ENCODE measurements around the gene RIMS1. TPM values are rescaled to one million over a fixed set of nuclear protein-coding genes. Genes with fewer than 3 reads are reported as not detected.

RIMS1 gene
- total RNA-seq, 1 donor from 2014 or later = 21.7 TPM

DNA sequence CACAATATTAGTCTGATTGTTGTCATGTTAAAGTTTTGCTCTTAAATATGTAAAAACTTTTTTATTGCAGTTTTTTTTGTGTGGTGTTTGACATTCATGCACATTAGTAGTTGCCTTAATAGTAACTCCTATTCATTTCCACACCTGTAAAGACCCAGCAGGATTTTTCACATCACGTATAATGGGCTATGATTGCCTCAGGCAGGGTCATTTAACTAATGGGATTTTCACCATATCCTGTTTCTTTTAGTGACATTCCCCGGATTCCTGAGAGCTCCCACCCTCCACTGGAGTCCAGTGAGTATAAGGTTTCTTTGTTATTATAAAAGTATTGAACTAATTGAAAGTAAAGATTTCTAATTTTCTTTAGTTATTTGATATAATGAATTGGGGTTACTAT, 359.2 kb downstream of the RIMS1 start:
- peak; percentile 89 for DNase-seq (ENCODE audit: low read depth)

- DNase-seq (ENCODE audit: low read depth) = peak; percentile 9
These were observed 360.6 kb downstream of the RIMS1 start for GRCh38 chr6:72246926-72247325.

- DNase-seq (ENCODE audit: low read depth) = peak; percentile 13
These were observed 362.3 kb downstream of the RIMS1 start for GRCh38 chr6:72248621-72249020.

- no peak for DNase-seq (ENCODE audit: low read depth)
These were observed 364.3 kb downstream of the RIMS1 start for GRCh38 chr6:72250664-72251063.

GRCh38 chr6:72260489-72260888, 374.1 kb downstream of the RIMS1 start:
- no peak for DNase-seq (ENCODE audit: low read depth)

GRCh38 chr6:72261554-72261953, 375.2 kb downstream of the RIMS1 start:
- no peak for DNase-seq (ENCODE audit: low read depth)

- DNase-seq (ENCODE audit: low read depth) = no peak
These were observed 375.9 kb downstream of the RIMS1 start for GRCh38 chr6:72262254-72262653.

DNA sequence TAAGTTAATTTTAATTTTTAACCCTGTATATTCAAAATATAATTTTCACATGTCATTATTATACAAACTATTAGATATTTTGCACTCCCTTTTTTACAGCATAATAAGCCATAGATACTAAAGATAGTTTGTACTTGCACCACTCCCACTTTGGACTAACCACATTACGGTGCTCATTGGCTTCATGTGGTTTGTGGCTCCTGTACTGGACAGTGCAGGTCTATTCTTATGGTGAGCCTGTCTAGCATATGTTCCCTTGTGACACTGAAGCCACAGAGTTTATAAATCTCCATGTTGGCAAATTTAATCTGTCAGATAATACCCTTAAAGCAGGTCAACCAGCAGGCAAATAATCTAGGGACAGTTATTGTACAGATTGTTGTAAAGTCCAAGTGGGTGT, 381.1 kb downstream of the RIMS1 start:
- DNase-seq (ENCODE audit: low read depth) = no peak

- DNase-seq (ENCODE audit: low read depth) = no peak
These were observed 385.2 kb downstream of the RIMS1 start for GRCh38 chr6:72271531-72271930.

DNA sequence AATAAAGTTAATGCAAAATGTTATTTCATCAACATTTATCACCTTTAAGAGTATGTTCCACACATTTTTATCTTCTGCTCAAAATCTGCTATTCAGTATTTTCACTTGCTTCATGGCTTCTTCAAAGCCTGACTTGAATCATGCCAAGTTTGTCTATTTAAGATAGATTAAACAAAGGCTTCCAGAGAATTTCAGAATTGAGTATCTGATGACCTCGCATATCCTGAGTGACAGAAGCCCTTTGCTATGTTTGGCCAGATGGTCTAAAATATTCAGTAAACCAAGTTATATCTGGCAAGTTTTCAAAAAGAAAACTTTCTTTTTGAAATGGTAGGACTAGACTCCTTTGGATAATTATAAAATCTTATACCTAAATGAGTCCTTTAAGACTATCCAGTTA, 386.6 kb downstream of the RIMS1 start:
- DNase-seq (ENCODE audit: low read depth) = no peak

- DNase-seq (ENCODE audit: low read depth) = no peak
These were observed 389.5 kb downstream of the RIMS1 start for GRCh38 chr6:72275888-72276287.

DNA sequence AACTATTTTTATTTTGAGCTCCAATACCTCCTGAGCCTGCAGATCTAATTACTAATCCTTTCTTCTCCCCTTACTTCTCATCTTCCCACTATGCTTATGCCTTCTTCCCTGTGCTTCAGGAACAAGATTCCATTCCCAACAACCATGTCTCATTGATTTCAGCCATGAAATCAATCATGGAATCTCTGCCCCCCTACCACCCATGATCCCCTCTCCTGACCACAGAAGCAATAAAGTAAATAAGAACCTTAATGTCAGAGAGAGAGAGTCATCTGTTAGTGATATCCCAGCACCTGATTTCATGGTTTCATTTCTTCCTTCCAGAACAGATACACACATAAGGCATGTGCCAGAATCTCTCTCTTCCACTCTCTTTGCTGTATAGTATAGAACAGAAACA, 395.9 kb downstream of the RIMS1 start:
- no peak for DNase-seq (ENCODE audit: low read depth)

- no peak for DNase-seq (ENCODE audit: low read depth)
These were observed 397.2 kb downstream of the RIMS1 start for GRCh38 chr6:72283571-72283970.

DNA sequence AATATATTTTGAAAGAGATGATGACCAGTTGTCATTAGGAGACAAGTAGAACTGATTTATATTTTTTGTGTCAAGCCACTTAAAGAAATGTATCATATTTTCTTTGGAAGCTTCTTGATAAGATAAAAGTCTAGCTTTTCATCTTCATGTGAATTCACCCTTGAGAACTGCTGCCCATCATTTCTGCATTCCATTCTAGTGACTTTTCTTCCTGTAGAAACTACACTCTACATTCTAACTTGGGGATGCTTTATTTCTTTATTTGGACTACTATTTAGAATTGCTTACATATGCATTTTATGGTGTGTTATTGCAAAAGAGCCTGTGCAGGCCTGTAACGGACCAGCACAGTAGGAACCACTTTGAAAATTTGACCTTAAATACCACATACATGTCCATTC, 400.6 kb downstream of the RIMS1 start:
- peak; percentile 35 for DNase-seq (ENCODE audit: low read depth)

DNA sequence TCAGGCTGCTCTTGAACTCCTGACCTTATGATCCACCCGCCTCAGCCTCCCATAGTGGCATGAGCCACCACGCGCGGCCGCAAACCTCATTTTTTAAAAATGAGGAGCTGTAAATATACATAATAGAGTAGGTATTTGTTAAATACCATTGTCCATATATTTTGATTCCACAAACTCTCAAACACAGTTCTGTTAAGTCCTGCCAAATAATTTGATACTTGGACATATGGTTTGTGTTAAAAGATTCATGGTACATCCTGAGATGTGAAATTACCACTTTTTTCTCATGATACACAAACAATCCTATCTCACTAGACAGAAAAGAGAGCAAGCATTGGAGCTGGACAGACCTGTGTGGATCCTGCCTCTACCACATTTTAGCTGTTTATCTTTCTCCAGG, 401.5 kb downstream of the RIMS1 start:
- no peak for DNase-seq (ENCODE audit: low read depth)

DNA sequence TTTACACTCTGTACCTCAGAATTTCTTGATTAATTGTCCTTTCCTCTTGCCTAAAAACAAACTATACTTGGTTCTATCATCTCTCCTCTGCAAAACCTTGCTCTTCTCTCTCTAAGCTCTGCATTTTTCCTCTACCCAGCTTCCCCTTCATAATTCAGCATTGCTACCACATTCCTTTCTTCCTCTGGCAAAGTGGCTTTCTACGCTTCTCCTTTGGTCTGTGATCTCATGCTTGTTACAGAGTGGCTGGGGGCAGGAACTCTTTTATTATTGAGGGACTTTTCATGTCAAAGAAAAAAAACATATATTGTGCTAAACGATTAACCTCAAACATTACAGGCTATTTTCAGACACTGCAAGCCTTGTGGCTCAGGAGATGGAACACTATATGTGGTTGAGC, 402.2 kb downstream of the RIMS1 start:
- DNase-seq (ENCODE audit: low read depth) = no peak

- no peak for DNase-seq (ENCODE audit: low read depth)
These were observed 404.3 kb downstream of the RIMS1 start for GRCh38 chr6:72290620-72291019.

- no peak for DNase-seq (ENCODE audit: low read depth)
These were observed 410.0 kb downstream of the RIMS1 start for GRCh38 chr6:72296375-72296774.

DNA sequence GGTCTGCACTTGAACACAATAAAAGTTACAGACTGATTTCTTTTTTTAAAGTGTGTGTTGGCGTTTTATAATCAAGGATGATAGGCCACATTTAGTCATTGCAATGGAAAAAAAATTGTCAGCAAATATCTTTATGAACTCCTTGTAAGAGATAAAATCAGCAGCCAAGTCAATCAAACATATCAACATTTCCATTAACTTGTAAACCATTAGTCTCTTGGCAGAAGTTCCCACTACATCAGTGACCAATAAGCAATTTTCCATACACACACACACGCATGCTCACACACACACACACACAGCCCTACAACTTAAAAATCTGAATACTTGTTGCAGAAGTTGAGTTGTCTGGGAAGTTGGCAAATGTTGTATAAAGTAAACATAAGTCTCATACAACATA, 419.6 kb downstream of the RIMS1 start:
- DNase-seq (ENCODE audit: low read depth) = no peak

DNA sequence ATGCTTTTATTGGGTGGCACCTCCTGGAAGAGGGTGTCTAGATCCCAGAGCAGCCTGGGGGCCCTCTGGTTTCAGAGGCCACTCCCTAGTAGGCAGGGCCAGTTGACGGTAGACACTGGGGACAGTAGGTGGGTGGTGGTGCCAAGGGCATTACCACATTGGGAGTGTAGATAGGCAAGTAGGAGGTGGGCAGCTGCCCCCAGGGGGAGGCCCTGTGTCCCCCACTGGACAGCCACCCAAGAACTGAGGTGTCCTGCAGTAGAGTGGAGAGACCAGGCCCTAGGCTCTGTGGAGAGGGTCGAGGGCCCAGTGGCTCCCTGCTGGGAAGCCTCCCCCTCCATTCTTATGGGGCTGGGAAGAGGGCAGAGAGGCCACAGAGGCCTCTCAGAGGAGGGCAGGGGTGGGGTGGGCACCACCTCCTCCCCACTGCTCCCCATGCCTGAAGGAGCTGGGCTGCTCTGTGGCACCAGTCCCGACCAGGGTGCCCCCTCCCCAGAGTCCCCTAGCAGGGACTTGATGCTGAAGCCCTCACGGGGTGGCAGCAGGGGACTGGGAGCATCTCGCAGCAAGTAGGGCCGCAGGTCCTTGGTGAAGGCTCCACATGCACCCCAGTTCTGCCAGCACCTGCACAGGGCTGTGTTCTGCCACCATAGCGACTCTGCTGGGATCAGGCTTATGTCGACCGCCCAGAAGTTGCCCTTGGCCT, 430.5 kb downstream of the RIMS1 start:
- no peak for DNase-seq (ENCODE audit: low read depth)

DNA sequence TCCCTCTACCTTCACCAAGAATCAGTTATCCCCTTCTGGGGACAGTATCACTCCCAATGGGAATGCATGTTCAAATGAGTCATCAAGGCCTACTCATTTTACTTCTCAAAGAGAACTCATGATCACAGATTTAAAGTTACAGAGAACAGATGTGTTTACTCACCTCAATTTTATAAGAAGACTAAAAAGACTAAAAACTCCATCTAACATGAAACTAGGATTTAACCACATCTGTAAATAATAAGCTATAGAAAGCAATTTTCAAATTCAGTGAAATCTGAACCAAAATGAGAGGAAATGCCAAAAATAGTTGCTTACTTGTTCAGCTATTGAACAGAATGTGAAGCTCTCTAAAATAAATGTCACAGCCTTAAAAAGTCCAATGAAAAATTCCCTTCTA, 435.4 kb downstream of the RIMS1 start:
- DNase-seq (ENCODE audit: low read depth) = peak; percentile 53

GRCh38 chr6:72322771-72323170, 436.4 kb downstream of the RIMS1 start:
- DNase-seq (ENCODE audit: low read depth) = no peak

GRCh38 chr6:72324591-72324990, 438.2 kb downstream of the RIMS1 start:
- DNase-seq (ENCODE audit: low read depth) = no peak

- peak; percentile 45 for DNase-seq (ENCODE audit: low read depth)
These were observed 442.4 kb downstream of the RIMS1 start for GRCh38 chr6:72328775-72329174.

Measured in renal cortical epithelial cell (primary cell).